HG03280 (cell line): ENCODE measurements around the gene ITPR2.
"Not testable (repeated sequence)": the region's sequence is repeated elsewhere in the genome, so short reads cannot be mapped to it uniquely, and the experiment has no call there.

ENCODE experiments used
- ATAC-seq: cut with Tn5 transposase; IDR thresholded peaks from one replicate; pipeline ENCODE4 v1.9.1; 2021; ENCODE audit warnings: mild to moderate bottlenecking, moderate library complexity; ENCODE audit not compliant: unreplicated experiment

The ITPR2 gene

DNA sequence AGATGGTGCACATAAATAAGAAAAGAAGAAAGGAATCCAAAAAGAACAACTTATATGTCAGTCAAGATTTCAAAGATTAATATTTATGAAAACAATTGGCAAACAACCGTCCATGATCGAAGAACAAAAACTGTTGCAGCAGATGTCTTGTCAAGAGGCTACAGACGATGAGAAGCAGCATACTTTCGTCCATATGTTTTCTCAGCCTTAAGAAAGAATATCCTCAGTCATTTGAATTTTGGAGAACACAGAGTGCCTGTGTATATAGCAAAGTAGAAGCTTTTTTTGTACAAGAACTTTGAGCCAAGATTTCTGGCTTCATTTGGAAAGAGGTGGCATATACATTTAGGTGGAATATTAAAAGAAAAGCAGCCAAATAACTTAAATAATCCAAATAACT lies 297.2 kb downstream of the ITPR2 start:
- ATAC-seq = no peak

DNA sequence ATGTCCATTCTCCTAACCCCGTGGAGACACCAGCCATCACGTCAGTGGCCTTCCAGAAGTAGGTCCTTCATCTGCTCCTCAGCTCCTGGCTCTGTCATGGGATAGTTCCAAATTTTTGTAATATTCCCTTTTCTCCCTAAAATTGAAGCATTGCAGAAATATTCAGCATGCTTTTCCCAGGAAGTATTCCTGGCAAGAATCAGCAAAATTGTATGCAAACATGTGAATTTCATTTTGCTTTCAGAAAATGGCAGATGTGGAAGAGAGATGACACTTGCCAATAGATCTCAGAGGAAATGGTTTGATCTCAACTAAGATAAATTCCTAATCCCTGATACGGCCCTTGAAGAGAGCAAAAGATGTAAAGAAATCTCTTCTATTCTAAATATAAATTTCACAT lies 298.9 kb downstream of the ITPR2 start:
- no peak for ATAC-seq

DNA sequence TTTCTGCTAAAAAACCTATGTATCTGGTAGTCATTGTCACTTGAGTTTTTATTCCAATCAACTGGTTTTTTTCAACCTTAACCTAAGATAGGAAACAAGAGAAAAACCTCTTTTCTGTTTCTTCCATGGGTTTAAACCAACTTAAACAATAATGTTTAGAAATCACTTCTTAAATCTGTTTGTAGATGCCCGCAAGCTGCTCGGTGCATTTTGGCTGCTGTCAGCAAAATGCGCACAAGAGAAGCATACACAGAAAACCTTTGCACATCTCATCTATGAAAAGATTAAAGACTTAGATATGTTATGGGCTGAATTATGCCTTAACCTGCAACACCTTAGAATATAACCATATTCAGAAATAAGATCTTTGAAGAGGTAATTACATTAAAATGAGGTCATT lies 299.8 kb downstream of the ITPR2 start:
- ATAC-seq = no peak

DNA sequence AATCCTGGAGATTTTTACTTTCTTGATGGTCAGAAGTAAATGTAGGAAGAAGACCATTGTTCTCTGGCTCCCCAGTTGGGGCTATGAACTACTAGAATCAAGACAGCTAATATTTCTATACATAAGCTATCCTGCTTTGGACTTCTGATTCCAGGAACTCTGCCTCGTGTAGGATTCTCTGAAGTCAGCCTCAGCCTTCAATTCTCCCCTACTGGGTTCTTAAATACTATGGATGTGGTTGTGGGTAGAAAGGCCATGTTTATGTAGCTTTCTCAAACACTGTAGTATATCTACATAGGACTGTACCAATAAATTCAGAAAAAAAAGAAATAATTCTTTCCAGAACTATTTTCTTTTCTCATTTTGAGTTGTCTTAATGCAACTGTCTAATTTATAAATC lies 302.5 kb downstream of the ITPR2 start:
- no peak for ATAC-seq

DNA sequence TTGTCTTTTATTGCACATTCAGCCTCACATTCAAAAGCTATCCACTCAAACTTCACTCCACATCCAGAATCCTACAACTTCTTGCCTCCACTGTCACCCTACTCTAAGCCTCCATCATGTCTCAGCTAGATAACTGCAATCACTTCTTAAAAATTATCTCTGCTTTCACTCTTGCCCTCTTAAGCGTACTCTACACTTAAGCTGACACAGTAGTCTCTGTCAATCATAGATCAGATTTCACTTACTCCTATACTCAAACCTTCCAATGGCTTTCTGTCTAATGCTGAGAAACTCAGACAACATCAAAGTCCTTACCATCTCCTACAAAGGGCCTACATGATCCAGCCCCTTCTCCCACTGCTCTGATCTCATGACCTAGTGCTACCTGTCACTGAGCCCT lies 304.1 kb downstream of the ITPR2 start:
- ATAC-seq = no peak

DNA sequence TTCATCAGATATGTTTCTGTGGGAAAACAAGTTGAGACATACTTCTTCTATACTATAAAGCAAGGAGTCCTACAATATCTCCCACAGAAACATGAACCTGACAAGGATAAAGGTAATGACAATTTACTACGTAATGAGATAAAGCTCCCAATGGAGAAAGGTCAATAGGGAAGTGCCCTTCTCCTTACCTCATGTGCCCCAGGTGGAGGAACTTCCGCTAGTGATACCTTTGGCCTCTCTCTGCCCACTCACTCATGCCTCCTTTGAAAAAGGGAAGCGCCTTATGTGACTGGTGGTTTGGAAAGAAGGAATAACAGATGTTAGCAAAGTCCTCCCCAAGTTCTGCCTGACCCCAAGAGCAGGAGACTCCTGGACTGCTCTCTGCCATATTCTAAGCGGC lies 305.3 kb downstream of the ITPR2 start:
- ATAC-seq = no peak

DNA sequence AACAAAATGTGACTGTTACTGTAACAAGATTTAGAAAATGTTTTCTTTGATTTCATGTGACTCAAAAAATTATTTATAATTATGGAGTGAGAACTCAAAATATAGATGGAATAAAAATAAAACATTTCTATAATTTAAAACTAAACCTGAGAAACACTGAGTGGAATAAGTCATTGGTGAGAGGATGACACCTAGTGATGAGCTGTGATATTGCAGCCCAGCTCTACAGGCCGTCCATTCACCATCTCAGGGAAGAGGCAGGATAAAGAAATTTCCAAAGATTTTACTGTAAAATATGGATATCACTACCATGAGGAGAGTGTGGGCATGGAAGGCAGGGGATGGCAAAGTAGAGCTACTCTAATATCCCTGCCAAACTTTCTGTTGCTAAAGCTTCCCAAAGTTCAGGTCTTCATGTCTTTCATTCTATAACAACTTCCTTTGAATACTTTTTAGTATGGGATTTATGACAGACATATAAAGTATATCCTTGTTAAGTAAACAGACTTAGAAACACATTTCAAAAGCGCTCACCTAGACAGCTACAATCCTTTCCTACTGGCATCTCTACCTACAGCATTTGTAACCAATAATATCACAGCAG lies 308.0 kb downstream of the ITPR2 start:
- no peak for ATAC-seq

DNA sequence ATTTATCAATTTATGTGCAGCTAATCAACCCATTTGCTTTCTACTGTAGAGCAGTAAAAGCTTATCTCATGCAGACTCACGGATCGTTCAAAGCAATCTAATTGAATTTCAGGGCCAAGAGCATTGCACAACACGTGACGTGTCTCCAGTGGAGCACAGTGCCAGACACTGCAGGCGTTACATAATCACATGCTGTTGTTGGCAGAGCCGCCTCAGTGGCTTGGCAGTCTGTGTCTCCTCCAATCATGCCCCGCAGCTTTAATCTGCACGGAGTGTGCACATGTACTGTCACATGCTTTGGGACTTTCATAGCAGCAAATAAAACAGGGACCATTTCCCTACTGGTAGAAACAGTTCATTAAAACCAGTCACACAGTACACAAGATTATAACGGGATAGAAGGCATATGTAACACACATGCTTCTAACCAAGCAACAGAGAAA lies 309.3 kb downstream of the ITPR2 start:
- no peak for ATAC-seq

DNA sequence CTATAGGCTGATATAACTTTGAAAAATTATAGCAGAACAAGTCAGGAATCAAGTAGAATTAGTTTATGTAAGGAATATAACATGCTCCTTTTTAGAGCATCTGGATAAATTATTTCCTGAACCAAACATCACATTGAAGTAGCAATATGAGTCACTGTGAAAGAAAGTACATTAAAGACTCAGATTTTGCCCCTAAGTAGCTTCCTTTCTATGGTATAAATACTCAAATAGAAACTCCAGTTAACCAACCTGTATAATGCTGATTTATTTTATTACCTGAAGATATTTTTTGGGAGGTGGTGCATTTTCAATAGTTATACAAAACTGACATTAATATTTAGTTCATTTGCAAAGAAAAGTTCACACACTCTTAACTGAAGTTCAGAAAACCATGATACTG lies 312.1 kb downstream of the ITPR2 start:
- no peak for ATAC-seq

DNA sequence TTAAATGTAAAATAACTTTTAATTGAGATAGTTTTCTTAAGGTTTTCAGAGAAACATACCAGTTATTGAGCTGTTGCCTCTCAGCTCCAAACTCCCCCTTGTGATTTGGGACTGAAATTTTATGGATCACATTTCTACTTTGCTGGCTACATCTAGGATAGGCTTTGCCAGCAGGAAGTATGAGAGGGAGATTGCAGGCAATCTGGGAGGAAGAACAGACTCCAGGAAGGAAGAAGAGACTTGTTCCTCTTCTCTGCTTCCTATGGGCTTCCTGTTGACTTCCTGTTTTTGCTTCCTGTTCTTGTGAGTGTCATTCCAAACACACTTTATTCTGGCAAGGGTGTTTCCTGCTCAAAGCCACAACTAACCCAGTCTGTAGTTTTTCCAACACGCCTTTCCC lies 312.9 kb downstream of the ITPR2 start:
- ATAC-seq = no peak

DNA sequence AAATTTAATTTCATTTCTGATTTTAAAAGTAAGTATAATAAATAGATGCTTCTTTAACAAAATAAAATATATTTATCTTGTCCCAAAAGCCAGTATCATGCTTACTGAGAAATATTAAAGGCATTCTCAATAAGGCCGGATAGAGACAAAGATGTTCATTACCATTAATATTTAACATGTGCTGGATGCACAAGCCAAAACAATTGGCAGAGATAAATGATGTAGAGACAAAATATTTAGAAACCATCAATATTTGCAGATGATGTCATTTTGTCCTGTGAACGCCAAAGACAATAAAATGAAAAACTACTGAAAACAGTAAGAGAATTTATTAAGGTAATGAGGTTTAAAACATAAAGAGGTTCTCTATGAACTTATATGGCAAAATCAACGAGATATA lies 313.5 kb downstream of the ITPR2 start:
- no peak for ATAC-seq

DNA sequence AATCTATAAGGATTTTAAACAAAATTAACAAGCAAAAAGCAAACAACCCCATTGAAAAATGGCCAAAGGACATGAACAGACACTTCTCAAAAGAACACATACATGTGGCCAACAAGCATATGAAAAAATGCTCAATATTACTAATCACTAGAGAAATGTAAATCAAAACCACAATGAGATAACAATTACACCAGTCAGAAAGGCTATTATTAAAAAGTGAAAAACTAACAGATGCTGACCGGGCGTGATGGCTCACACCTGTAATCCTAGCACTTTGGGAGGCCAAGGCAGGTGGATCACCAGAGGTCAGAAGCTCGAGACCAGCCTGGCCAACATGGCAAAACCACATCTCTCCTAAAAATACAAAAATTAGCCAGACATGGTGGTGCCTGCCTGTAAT lies 315.7 kb downstream of the ITPR2 start:
- ATAC-seq = not testable (repeated sequence)

DNA sequence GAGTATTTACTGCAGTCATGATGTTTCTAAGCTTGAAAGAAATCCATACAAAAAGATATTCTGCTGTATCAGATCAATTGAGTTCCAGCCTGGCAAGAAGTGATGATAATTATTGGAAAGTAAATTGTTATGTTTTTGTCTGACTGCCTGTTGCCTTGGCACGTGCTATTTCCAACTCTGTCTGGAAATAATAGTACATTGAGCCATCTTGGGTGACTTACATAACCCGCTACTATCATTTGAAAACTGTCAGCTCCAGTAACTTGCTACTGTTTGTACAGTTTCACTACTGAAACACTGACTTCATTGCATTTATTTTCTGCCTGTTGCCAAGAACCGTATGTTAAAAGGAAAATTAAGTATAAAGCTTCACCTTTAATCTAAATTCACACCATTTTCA lies 318.6 kb downstream of the ITPR2 start:
- no peak for ATAC-seq

DNA sequence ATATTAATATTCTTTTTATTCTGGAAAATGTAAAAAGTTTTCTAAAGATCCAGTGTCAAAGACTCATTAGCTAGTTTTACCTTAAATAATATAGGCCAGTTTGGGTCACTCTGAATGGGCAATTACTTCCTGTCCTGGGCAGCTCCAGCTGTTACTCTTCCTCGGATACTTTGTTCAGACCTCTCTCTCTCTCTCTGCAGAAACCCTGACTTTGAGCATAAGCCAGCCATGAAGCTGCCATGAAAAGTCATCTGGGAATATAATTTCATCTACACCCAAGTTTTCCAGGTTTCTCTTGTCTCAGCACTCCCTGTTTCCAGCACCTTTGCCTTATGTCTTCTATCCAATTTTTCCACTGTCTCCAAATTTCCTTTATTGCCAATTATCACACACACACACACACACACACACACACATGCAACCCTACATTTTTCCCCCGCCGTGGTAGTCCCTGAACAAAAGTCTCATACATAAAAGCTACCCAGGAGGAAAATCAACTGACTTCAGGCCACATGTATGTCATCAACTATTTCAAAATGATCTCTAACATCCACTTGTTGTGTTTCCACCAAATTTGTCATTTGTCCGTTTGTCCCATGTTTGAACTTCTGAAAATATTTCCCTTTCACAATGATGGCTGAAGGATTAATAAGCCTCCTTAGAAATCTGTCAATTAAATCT lies 319.5 kb downstream of the ITPR2 start:
- no peak for ATAC-seq

DNA sequence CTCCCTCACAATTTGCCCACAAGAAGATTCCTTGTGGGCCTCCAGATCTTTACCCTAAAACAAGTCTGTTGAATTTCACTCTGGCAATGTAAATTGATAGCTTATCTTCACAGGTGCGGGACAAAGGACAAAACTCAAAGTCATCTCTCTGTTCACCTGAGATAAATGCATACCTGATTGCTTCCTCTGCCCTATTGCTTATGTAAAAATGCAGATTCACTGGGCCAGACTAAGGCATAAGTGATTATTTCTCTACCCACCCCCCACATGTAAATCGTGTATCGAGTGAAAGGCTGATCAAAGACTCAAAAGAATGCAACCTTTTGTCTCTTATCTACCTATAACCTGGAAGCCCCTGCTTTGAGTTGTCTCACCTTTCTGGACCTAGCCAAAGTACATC lies 320.8 kb downstream of the ITPR2 start:
- ATAC-seq = no peak

DNA sequence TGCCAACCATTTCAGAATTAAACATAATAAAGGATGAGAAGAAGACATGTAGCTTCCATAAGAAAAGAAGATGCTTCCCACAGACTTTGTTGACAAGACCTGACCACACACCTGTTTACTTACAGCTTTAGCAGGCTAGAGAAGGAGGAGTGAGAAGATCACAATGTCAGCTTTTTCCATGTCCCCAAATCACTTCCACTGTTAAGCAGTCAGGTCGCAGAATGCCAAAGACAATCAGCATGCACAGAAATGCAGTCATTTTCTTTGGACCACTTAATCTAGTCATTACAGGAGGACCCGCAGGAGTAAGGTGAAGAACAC lies 322.7 kb downstream of the ITPR2 start:
- no peak for ATAC-seq

DNA sequence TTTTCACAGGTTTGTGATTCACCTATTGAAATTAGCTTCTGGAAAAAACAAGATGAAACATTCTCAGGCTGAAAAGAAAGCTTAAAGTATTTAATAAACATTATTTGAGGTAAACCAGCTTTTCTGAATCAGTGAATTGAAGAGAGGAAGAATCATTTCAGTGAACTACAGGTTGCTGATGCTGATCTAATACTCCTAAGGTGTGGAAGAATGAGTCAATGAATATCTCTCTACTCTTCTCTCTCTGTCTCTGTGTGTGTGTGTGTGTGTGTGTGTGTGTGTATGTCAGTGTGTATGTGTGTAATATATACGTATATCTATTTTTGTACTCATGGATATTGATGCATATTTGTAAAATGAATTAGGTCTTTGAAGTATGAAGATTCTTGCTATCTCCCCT lies 325.4 kb downstream of the ITPR2 start:
- no peak for ATAC-seq

DNA sequence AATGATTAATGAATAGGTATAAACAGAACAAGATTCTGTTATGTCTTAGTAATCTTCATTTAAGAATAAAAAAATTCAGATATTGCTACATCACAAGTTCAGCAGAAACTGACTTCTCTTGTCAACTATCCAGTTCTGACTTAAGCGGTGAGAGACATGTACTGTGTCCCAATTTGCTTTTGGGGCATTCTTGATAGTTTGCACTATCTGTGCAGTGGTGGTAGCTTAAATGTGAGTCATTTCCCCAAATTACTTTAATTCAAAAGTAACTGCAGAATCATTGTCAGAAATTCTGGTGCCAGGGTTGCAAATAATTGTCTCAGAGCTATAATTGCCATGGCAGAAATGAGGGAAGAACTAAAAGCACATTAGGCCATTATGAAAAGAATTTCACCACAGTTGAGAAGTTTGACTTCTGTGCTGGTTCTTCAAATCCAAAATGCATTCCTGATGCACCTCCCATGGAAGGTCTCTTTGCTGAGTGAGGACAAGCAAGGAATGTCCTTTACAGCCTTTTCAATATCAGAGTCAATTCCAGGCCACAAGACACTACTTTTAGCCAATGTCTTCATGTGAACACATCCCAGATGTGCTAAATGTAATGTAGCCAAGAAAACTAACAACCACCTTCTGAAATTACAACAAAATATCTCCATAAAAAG lies 332.9 kb downstream of the ITPR2 start:
- no peak for ATAC-seq

DNA sequence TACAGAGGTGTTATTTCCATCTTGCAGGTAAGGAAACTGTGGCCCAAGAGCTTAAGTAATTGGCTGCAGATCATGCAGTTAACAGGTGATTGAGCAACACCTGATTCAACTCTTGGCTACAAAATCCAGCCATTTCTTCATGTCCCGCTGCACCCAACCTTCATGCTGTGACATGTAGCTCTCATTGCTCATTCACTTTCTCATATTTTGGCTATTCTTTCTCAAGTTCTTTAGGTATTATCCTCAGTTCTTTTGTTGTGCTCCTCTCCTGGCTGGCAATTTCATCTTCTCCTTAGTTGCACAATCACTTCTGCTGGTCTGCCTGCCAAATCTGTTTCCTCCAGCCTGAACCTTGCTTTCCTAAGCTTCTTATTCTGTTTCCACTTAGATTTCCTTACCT lies 336.8 kb downstream of the ITPR2 start:
- ATAC-seq = no peak

DNA sequence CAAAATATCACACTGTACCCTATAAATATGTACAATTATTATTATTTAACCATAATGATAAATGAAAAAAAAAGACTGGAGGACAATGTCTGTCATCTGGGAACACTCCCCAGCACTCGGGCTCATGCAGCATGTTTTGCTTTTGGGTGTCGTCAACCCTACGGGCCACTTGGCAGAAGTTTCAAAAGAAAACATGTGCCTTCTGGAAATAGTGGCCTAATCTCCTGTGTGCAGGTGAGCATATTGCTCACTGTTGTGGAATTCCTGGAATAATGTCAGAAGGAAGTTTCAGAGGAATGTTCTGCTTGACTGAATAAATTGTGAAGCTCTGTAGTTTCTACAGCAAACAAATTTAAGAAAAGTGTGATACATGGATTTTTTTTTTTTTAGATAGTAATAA lies 339.3 kb downstream of the ITPR2 start:
- ATAC-seq = no peak

DNA sequence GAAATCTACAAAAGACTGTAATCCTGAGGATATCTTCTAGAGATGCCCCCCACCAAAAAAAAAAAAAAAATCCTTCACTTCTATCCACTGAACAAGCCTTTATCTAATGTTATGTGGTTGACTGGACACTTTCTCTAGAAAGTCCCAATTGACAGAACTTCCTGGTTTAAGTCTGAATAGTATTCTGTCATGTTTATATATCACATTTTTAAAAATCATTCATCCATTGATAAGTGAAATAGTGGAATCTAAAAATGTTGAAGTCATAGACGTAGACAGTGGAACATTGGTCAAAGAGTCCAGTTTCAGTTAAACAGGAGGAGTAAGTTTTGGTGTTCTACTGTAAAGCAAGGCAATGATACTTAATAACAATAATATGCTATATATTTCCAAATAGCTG lies 340.6 kb downstream of the ITPR2 start:
- ATAC-seq = no peak

DNA sequence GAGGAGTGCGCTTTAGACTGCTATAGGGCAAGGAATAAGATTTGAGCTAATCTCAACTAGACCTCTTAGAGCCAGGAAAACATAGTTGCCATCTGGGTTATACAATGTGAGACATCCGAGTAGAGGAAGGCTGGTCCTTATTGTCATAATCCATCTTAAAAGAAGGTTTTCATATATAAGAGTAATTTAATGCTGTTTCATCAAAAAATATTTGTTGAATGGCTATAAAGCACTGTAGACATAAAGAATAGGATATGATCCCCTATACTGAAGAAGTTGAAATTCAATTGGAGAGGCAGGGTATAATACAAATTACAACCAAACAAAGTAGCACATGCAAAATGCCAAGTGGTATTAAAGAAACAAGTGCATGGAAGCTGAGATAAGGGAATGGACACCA lies 343.1 kb downstream of the ITPR2 start:
- no peak for ATAC-seq

DNA sequence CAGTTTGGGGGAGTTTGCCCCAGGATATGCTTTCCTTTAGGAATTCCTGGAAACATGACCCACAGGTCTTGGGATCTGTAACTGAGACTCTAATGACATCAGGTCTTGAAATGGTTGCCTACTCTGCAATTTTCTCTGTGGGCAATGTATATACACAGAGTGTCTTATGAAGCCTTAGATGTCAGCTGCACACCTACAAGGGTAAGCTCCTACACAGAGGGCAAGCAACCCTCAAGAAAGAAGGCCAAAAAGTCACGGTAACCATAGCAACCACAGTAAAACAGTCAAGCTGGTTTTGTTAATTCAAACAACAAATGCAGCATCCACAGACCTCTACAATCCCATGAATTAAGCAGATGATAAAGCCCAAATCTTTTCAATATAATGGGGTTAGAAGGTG lies 344.6 kb downstream of the ITPR2 start:
- ATAC-seq = no peak
